Amniotic stem cell (primary cell): Measurements from ENCODE around the gene P2RX7.
"Not testable (repeated sequence)": the region's sequence is repeated elsewhere in the genome, so short reads cannot be mapped to it uniquely, and the experiment has no call there.

Experiments used
- DNase-seq: peaks from one replicate; lab custom pipeline; 2025; lab: John Stamatoyannopoulos, UW

The P2RX7 gene

DNA sequence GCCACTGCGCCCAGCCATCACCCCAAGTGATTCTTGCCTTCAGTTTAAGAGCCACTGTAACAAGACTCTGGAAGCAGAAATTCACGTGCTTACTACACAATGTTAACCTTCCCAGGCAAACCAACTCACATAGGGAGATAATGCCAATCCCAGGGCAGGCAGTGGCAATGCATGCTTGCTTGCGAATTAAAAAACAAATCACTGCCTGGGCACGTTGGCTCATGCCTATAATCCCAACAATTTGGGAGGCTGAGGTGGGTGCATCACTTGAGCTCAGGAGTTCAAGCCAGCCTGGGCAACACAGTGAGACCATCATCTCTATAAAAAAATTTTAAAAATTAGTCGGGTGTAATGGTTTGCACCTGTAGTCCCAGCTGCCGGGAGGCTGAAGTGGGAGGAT, 39.5 kb downstream of the P2RX7 start:
- no peak for DNase-seq

GRCh38 chr12:121175383-121176119, 42.9 kb downstream of the P2RX7 start:
- no peak for DNase-seq

- DNase-seq, result no peak
These were observed 44.3 kb downstream of the P2RX7 start for GRCh38 chr12:121176826-121177529.

GRCh38 chr12:121181181-121181580, 48.5 kb downstream of the P2RX7 start:
- no peak for DNase-seq

GRCh38 chr12:121182222-121182893, 49.7 kb downstream of the P2RX7 start:
- DNase-seq, result no peak

- DNase-seq, result no peak
These were observed 51.7 kb downstream of the P2RX7 start for GRCh38 chr12:121184425-121184824.

- DNase-seq, result no peak
These were observed 52.6 kb downstream of the P2RX7 start for GRCh38 chr12:121184984-121185889.

DNA sequence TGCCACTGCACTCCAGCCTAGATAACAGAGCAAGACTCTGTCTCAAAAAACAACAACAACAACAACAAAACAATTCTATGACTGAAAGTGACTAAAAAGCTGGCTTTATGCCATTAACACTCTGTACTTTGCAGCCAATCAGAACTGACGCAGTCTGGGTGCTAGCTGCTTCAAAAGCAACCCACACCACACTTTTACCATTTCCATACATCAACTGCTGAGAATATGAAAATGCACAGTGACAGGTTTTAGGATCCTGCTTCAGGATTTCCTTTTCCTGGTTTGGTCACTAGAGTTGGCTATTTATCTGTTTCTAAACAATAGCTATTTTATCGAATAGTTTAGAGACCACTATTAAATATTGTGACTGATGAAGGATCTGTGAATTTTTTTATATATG, 54.1 kb downstream of the P2RX7 start:
- no peak for DNase-seq

- DNase-seq, result no peak
These were observed 54.8 kb downstream of the P2RX7 start for GRCh38 chr12:121187501-121187900.

DNA sequence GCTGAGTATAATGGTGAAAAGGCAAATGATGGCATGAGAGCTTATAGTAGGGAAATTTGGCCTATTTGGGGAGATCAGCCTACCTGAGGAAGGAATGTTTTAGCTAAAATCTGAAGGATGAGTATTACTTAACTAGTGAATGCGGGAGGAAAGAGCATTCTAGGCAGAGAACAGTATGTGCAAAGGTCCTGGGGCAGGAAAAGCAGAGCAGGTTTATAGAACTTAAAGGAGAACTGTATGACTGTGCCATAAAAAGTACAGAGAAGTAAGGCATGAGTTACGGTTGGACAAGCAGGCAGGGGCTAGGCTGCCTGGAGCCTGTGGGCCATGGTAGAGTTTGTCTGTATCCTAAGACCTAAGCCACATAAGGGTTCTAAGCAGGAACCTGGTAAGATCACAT, 55.6 kb downstream of the P2RX7 start:
- no peak for DNase-seq

DNA sequence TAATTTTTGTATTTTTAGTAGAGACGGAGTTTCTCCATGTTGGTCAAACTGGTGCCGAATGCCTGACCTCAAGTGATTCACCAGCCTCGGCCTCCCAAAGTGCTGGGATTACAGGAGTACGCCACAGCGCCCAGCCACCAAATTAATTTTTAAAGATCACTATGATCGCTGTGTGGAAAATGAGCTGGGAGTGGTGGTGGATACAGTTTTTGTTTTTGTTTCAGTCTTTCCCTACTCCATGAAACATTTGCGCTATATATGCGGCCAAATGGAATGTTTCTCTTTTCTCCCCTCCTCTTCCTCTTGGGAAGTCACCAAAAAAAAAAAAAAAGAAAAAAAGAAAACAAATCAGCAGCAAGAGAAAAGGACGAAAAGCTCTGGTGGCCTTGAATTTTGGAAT, 56.5 kb downstream of the P2RX7 start:
- no peak for DNase-seq

DNA sequence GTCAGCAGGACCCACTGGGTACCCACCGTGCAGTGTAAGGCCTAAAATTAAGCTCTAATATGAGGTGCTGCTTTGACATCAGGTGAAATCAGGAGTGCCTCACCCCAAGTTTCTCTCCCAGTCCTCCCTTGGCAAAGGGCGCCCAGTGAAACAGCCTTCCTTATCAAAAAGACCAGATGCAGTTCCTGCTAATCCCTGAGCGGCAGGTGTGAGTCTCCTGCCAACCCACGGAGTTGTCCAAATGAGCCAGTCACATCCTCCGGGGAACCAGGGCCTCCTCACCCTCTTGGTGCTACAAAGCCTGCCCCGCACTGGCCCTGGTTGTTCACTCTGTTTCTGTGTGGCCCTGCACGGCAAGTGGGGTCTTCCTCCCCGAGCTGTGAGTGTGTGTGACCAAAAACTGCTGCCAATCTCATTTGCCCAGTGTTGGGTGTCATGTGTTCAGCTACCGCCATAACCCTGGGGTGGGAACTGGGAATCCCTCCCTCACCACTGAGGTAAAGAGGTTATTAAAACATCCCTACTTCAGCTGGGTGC, 57.0 kb downstream of the P2RX7 start:
- no peak for DNase-seq

GRCh38 chr12:121190523-121191031, 57.9 kb downstream of the P2RX7 start:
- peak; percentile 88 for DNase-seq

DNA sequence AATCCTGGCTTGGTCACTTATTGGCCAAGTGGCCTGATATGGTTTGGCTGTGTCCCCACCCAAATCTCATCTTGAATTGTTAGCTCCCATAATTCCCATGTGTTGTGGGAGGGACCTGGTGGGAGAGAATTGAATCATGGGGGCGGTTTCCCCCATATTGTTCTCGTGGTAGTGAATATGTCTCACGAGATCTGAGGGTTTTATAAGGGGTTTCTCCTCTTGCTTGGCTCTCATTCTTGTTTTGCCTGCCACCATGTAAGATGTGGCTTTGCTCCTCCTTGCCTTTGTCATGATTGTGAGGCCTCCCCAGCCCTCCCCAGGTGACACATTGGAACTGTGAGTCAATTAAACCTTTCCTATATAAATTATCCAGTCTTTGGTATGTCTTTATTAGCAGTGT, 58.5 kb downstream of the P2RX7 start:
- no peak for DNase-seq

DNA sequence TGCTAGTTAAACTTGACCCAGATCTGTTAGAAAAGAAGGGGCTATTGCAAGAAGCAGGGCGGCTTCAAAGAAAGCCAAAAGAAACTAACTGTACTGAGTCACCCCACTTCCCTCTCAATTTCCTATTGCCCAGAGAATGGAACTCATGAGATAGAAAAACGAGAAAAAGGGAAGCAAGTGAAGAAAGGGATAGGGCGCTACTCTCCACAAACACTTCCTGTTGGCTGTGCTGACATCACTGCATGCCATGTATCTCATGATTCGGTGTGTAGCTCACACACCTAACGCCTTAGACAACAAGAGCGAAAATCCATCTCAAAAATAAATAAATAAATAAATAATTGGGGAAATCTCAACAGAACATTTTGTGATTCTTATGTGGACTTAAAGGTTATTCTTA, 64.2 kb downstream of the P2RX7 start:
- no peak for DNase-seq

GRCh38 chr12:121198949-121199348, 66.3 kb downstream of the P2RX7 start:
- DNase-seq, result no peak

DNA sequence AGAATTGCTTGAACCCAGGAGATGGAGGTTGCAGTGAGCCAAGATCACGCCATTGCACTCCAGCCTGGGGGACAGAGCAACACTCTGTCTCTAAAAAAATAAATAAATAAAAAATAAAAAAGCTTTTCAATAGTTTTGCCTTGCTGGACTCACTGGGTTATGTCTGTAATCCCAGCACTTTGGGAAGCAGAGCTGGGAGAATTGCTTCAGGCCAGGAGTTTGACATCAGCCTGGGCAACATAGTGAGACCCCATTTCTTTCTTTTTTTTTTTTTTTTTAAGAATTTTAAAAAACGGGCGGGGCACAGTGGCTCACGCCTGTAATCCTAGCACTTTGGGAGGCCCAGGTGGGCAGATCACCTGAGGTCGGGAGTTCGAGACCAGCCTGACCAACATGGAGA, 68.5 kb downstream of the P2RX7 start:
- DNase-seq, result not testable (repeated sequence)

GRCh38 chr12:121202407-121203355, 70.0 kb downstream of the P2RX7 start:
- DNase-seq, result no peak

GRCh38 chr12:121203482-121203881, 70.8 kb downstream of the P2RX7 start:
- DNase-seq, result no peak

DNA sequence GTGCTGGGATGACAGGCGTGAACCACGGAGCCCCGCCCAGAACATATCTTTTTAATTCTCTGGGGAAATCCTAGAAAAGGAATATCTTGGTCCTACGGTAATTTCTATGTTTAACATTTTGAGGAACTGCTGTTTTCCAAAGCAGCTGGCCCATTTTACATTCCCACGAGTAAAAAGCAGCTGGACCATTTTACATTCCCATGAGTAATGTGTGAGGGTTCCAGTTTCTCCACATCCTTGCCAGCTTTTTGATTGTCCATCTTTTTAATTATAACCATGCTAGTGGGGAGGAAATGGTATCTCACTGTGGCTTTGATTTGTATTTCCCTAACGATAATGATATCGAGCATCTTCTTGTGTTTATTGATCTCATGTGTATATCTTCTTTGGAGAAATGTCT, 72.8 kb downstream of the P2RX7 start:
- DNase-seq, result no peak
